ENCODE results near the gene EIF2S2.
"Not testable (repeated sequence)": the region's sequence is repeated elsewhere in the genome, so short reads cannot be mapped to it uniquely, and the experiment has no call there.

The EIF2S2 gene, protein sequence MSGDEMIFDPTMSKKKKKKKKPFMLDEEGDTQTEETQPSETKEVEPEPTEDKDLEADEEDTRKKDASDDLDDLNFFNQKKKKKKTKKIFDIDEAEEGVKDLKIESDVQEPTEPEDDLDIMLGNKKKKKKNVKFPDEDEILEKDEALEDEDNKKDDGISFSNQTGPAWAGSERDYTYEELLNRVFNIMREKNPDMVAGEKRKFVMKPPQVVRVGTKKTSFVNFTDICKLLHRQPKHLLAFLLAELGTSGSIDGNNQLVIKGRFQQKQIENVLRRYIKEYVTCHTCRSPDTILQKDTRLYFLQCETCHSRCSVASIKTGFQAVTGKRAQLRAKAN

GRCh38 chr20:34111702-34112599 lies at the start of gene EIF2S2:
TSS of gene EIF2S2 (minus strand) at chr20:34112243. CDS start at chr20:34112110, 133 bp downstream.
- peak; percentile 99 for DNase-seq (ENCODE audit: low spot score)

- DNase-seq (ENCODE audit: low spot score), result not testable (repeated sequence)
Measured at GRCh38 chr20:34157697-34158096, 45.7 kb upstream of the EIF2S2 start.

- no peak for DNase-seq (ENCODE audit: low spot score)
Measured at GRCh38 chr20:34155836-34156235, 43.8 kb upstream of the EIF2S2 start.

DNA sequence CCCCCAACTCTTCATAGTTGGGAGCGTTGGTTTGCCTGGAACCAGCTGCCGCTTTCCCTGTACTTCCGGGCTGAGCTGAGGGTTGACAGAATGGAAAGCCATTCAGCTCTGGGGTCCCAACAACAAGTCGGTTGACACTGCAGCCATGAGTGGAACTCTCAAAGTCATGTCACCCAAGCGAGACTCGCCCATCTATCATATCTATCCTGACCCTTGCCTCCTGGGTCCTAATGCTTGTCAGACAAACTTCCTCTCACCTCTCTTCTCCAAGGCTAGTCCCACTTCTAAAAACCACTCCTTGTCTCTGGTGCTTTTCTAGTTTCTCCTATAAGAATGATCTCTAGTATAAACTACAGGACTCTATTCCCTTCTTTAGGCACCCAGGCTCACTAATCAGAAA lies 41.1 kb upstream of the EIF2S2 start:
- DNase-seq (ENCODE audit: low spot score), result not testable (repeated sequence)

DNA sequence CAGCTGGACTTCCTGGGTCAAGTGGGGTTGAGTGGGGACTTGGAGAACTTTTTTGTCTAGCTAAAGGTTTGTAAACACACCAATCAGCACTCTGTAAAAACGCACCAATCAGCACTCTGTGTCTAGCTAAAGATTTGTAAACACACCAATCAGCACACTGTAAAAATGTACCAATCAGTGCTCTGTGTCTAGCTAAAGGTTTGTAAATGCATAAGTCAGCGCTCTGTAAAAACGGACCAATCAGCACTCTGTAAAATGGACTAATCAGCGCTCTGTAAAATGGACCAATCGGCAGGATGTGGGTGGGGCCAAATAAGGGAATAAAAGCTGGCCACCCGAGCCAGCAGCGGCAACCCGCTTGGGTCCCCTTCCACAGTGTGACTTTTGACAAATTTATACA lies 40.0 kb upstream of the EIF2S2 start:
- DNase-seq (ENCODE audit: low spot score), result not testable (repeated sequence)

DNA sequence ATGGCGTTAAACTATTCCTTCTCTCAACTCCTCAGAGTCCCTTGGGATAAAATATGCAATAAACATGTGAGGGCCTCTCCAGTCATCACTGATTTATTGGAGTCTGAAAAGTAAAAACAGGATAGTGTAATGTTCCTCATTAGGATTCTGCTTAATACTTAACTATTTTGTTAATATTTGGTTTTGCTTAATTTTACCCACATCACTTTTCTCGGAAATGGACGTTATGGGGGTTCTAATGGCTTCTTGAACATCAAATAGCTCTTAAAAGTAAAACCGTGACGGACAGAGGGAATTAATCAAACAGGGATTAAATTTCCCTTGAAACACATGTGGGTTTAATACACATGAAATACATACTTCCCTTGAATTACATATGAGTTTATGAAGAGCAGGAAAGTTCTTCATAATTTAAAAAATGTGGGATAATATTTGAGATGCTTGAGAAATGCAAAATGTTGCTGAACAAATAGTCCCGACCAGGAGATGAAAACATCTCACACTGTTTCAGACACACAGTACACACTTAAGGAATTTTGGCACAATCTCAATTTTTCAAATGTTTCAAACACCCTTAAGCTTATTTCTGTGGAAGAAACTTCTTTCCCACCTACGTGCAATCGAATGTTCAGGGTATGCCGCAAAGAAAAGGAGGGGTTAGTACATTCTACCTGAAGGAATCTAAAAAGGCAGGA lies 38.4 kb upstream of the EIF2S2 start:
- DNase-seq (ENCODE audit: low spot score), result no peak

DNA sequence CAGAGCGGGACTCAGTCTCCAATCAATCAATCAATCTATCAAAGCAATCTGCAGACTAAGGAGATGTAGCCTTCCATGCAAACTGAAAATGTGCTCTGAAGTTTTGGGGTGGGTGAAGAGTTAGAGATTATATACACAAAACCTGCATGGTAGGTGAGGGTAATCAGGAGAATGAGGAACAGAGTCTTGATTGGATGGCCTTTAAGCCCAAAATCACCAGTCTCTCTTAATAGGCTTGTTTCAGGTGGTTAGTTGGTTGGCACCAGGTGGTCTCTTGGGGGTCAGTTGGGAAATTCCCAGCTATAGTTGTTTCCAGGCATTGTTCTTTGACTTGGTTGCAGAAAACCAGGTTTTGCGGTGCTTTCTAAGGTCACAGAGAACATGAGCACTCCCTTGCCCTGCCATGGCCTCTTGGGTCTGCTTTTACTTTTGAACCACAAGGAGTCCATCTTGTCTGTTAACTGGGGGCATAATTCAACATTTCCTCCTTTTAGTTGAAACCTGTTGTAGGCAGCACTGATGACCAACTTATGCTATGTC lies 33.3 kb upstream of the EIF2S2 start:
- DNase-seq (ENCODE audit: low spot score), result no peak

DNA sequence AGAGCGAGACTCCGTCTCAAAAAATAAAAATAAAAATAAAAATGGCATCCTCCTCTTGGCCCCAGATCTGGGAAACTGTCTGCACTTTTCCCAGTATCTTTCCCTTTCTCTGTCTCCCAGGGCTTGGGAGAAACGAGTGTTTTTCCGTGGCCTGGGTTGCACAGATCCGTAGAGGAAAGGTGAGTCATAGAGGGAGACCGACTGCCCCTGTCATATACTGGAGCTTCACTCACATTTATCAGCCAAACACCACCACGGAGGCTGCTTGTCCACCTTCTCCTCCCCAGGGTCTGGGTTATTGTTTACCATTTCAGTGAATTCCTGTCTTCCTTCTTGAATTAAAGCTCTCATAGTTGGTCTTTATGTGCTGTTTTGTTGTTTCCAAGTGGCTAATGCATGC lies 31.9 kb upstream of the EIF2S2 start:
- peak; percentile 20 for DNase-seq (ENCODE audit: low spot score)

- DNase-seq (ENCODE audit: low spot score), result no peak
Measured at GRCh38 chr20:34142121-34142520, 30.1 kb upstream of the EIF2S2 start.

- DNase-seq (ENCODE audit: low spot score), result no peak
Measured at GRCh38 chr20:34141293-34141692, 29.2 kb upstream of the EIF2S2 start.

- DNase-seq (ENCODE audit: low spot score), result not testable (repeated sequence)
Measured at GRCh38 chr20:34135525-34136275, 23.7 kb upstream of the EIF2S2 start.

- not testable (repeated sequence) for DNase-seq (ENCODE audit: low spot score)
Measured at GRCh38 chr20:34133365-34133860, 21.4 kb upstream of the EIF2S2 start.

- not testable (repeated sequence) for DNase-seq (ENCODE audit: low spot score)
Measured at GRCh38 chr20:34132943-34133342, 20.9 kb upstream of the EIF2S2 start.

DNA sequence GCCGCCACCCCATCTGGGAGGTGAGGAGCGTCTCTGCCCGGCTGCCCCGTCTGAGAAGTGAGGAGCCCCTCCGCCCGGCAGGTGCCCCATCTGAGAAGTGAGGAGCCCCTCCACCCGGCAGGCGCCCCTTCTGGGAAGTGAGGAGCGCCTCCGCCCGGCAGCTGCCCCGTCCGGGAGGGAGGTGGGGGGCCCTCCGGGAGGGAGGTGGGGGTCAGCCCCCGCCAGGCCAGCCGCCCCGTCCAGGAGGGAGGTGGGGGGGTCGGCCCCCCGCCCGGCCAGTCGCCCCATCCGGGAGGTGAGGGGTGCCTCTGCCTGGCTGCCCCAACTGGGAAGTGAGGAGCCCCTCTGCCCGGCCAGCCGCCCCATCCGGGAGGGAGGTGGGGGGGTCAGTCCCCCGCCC lies 20.4 kb upstream of the EIF2S2 start:
- DNase-seq (ENCODE audit: low spot score), result not testable (repeated sequence)

DNA sequence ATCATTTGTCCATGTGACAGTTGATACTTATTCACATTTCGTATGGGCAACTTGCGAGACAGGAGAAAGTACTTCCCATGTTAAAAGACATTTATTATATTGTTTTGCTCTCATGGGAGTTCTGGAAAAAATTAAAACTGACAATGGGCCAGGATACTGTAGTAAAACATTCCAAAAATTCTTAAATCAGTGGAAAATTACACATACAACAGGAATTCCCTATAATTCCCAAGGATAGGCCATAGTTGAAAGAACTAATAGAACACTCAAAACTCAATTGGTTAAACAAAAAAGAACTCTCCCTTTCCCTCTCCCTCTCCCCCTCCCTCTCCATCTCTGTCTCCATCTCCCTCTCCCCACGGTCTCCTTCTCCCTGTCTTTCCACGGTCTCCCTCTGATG lies 19.4 kb upstream of the EIF2S2 start:
- no peak for DNase-seq (ENCODE audit: low spot score)

DNA sequence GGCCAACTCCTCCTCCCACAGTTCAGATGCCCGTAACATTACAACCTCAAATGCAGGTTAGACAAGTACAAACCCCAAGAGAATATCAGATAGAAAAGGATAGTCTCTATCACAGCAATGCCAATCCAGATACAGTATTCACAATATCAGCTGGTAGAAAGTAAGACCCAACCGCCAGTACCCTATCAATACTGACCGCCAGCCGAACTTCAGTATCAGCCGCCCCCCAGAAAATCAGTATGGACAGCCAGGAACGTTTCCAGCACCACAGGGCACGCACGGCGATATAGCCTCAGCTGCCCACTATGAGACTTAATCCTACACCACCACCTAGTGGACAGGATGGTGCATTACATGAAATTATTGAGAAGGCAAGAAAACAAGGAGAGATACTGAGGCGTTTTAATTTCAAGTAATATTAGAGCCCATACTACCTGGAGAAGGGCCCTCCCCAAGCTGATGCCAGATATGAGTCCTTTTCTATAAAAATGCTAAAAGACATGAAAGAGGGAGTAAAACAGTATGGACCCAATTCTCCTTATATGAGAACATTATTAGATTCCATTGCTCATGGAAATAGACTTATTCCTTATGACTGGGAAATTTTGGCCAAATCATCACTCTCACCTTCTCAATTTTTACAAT lies 17.6 kb upstream of the EIF2S2 start:
- peak; percentile 72 for DNase-seq (ENCODE audit: low spot score)

- no peak for DNase-seq (ENCODE audit: low spot score)
Measured at GRCh38 chr20:34127792-34128191, 15.7 kb upstream of the EIF2S2 start.

- DNase-seq (ENCODE audit: low spot score), result no peak
Measured at GRCh38 chr20:34124469-34125249, 12.6 kb upstream of the EIF2S2 start.

DNA sequence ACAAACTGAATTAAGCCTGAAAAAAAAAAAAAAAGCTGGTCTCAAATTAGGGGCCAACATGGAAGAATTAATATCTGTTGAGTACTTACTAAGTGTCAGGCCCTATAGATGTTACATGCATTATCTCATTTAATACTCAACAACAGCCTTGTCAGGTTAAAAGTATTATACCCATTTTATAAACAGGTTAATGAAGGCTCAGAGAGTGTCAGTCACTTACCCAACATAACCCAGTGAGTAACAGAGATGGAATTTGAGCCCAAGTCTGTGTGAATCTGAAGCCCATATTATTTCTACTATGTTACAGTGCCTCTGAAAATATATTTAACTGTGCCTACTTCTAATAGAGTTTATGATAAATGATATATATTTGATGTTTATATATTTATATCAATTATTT lies 11.3 kb upstream of the EIF2S2 start:
- DNase-seq (ENCODE audit: low spot score), result no peak

Measured in AG20443 (cell line).